Fibroblast of lung (primary cell): ENCODE data around the gene TMEM74B. TPM values are rescaled to one million over a fixed set of nuclear protein-coding genes. Genes with fewer than 3 reads are reported as not detected.

Source experiments
- DNase-seq, 2 donors: peaks; one replicate each; pipeline versions ENCODE4 v3.0.0 to v3.0.0-alpha.2; 2010; ENCODE audit warnings: low read depth in 2 of 2
- H2AFZ ChIP-seq: 2 replicates; pipeline ENCODE4 v1.5.1; 2012; ENCODE audit warnings: low read length, control low read depth, inconsistent platforms
- H3K27ac ChIP-seq: 2 replicates; pipeline ENCODE4 v1.5.1; 2011; ENCODE audit warnings: low read length, control low read depth; ENCODE audit not compliant: insufficient read depth
- H3K27me3 ChIP-seq: 2 replicates; pipeline ENCODE4 v1.5.1; 2011; ENCODE audit warnings: mild to moderate bottlenecking, low read length; ENCODE audit not compliant: control insufficient read depth, insufficient read depth
- H3K36me3 ChIP-seq: 2 replicates; pipeline ENCODE4 v1.5.1; 2011; ENCODE audit warnings: low read length; ENCODE audit not compliant: control insufficient read depth, insufficient read depth
- H3K4me1 ChIP-seq: 2 replicates; pipeline ENCODE4 v1.5.1; 2011; ENCODE audit warnings: low read length; ENCODE audit not compliant: control insufficient read depth, insufficient read depth; ENCODE audit errors: extremely low read depth
- H3K4me2 ChIP-seq: 2 replicates; pipeline ENCODE4 v1.5.1; 2011; ENCODE audit warnings: low read length, control low read depth; ENCODE audit not compliant: insufficient read depth; ENCODE audit errors: extremely low read depth
- H3K4me3 ChIP-seq, 4 experiments: fragments of 200-600 bp in 1 of 4; sonication (generic) in 1 of 4; replicated peaks in 1 of 4; 2 replicates each; pipeline ENCODE4 v1.5.1; 2011 to 2016; ENCODE audit warnings: low read length in 4 of 4, low read depth in 3 of 4, mild to moderate bottlenecking in 3 of 4, control low read depth in 2 of 4, inconsistent platforms in 1 of 4, mixed read lengths in 1 of 4; ENCODE audit not compliant: insufficient read depth in 1 of 4; ENCODE audit errors: control extremely low read depth in 1 of 4
- H3K79me2 ChIP-seq: 2 replicates; pipeline ENCODE4 v1.5.1; 2012; ENCODE audit warnings: mild to moderate bottlenecking, low read length, inconsistent platforms; ENCODE audit not compliant: control insufficient read depth, insufficient read depth
- H3K9ac ChIP-seq: 2 replicates; pipeline ENCODE4 v1.5.1; 2011; ENCODE audit warnings: mild to moderate bottlenecking, low read length, control low read depth; ENCODE audit not compliant: insufficient read depth
- H3K9me3 ChIP-seq: 2 replicates; pipeline ENCODE4 v1.5.1; 2012; ENCODE audit warnings: low read depth, low read length; ENCODE audit not compliant: control insufficient read depth, insufficient read depth
- H4K20me1 ChIP-seq: 2 replicates; pipeline ENCODE4 v1.5.1; 2011; ENCODE audit warnings: low read length; ENCODE audit not compliant: control insufficient read depth, insufficient read depth; ENCODE audit errors: extremely low read depth
- CTCF ChIP-seq, 2 donors: IDR thresholded peaks in 1 of 2; conservative IDR thresholded peaks in 1 of 2; 1 replicate in 1 of 2; 2 replicates in 1 of 2; pipeline ENCODE4 v1.5.1; 2011 to 2012; ENCODE audit warnings: low read length in 2 of 2, control low read depth in 1 of 2, inconsistent platforms in 1 of 2, low read depth in 1 of 2, mild to moderate bottlenecking in 1 of 2
- EZH2 ChIP-seq: IDR thresholded peaks from 2 replicates; pipeline ENCODE4 v1.5.1; 2012; ENCODE audit warnings: low read length, control low read depth, mild to moderate bottlenecking; ENCODE audit errors: missing control alignments
- polyA plus RNA-seq, 2 donors: library from polyadenylated mRNA; depleted of rRNA in 1 of 2; stranded (reverse) in 1 of 2; unstranded in 1 of 2; fragments of >200 nt; gene quantifications; 2 replicates each; pipeline ENCODE4 v1.2.1, GENCODE V29; 2011 to 2012; ENCODE audit warnings: missing spikeins in 1 of 2
- total RNA-seq: library from RNA; depleted of rRNA; stranded (reverse); fragments of >200 nt; gene quantifications from 2 replicates; pipeline ENCODE4 v1.2.1, GENCODE V29; 2014

The TMEM74B gene
- total and polyA plus RNA-seq, 2 donors (not counting 1 experiment from before 2014, with no cell fraction given), result not detected

- TF ChIP-seq CTCF (conservative IDR thresholded peaks at IDR 0.05 in 1 of 2, IDR thresholded peaks at IDR 0.05 in 1 of 2; ENCODE audit: low read depth in 1 of 2, low read length in 2 of 2) (no peak), EZH2 (no peak)
- Histone ChIP-seq H3K9ac (no peak overlapping the region), H4K20me1 (no peaks in the 10 kb centered on the region), H3K27me3 (peaks cover 48% of the 10 kb centered on the region), H3K79me2 (no peaks in the 10 kb centered on the region), H3K9me3 (no peaks in the 10 kb centered on the region), H3K4me1 (no peaks in the 10 kb centered on the region), H3K36me3 (no peaks in the 10 kb centered on the region), H3K4me2 (no peak overlapping the region), H2AFZ (no peak overlapping the region), H3K4me3 (no peak overlapping the region), H3K27ac (no peak overlapping the region)
- no peak for DNase-seq
Measured at GRCh38 chr20:1186367-1186991, 1.7 kb upstream of the TMEM74B start.

GRCh38 chr20:1185790-1186334 lies 1.1 kb upstream of the TMEM74B start:
- TF ChIP-seq EZH2 (peak; percentile 50), CTCF (conservative IDR thresholded peaks at IDR 0.05 in 1 of 2, IDR thresholded peaks at IDR 0.05 in 1 of 2; ENCODE audit: low read depth in 1 of 2, low read length in 2 of 2) (peak; percentile 41 to 64)
- DNase-seq, result peak; percentile 20 to 37
- Histone ChIP-seq H3K36me3 (no peaks in the 10 kb centered on the region), H3K27ac (no peak overlapping the region), H2AFZ (no peak overlapping the region), H3K27me3 (peaks cover 48% of the 10 kb centered on the region), H3K79me2 (no peaks in the 10 kb centered on the region), H3K4me1 (no peaks in the 10 kb centered on the region), H3K4me3 (no peak overlapping the region), H3K4me2 (no peak overlapping the region), H4K20me1 (no peaks in the 10 kb centered on the region), H3K9ac (no peak overlapping the region), H3K9me3 (no peaks in the 10 kb centered on the region)

GRCh38 chr20:1185316-1185741 lies 548 bp upstream of the TMEM74B start:
- H3K27ac ChIP-seq, result no peak overlapping the region
- H3K36me3 ChIP-seq, result no peaks in the 10 kb centered on the region
- no peaks in the 10 kb centered on the region for H3K79me2 ChIP-seq
- no peak for DNase-seq
- H3K4me1 ChIP-seq, result no peaks in the 10 kb centered on the region
- no peak overlapping the region for H3K4me3 ChIP-seq
- no peak overlapping the region for H3K9ac ChIP-seq
- no peak overlapping the region for H3K4me2 ChIP-seq
- TF ChIP-seq CTCF (conservative IDR thresholded peaks at IDR 0.05 in 1 of 2, IDR thresholded peaks at IDR 0.05 in 1 of 2; ENCODE audit: low read depth in 1 of 2, low read length in 2 of 2) (no peak), EZH2 (no peak)
- H3K27me3 ChIP-seq, result peaks cover 47% of the 10 kb centered on the region
- H3K9me3 ChIP-seq, result no peaks in the 10 kb centered on the region
- no peak overlapping the region for H2AFZ ChIP-seq
- H4K20me1 ChIP-seq, result no peaks in the 10 kb centered on the region
